Glutamatergic neuron (in vitro differentiated cells): ENCODE results near the gene ERLIN1. TPM values are rescaled to one million over a fixed set of nuclear protein-coding genes. Genes with fewer than 3 reads are reported as not detected.
"Not testable (repeated sequence)": the region's sequence is repeated elsewhere in the genome, so short reads cannot be mapped to it uniquely, and the experiment has no call there.

Experiments
- DNase-seq: peaks from one replicate; pipeline ENCODE4 v3.0.0; 2022
- H3K27ac Mint-ChIP-seq: one replicate; pipeline ENCODE4 v1.8.0; 2020; ENCODE audit warnings: mild to moderate bottlenecking, mixed read lengths, inconsistent platforms; ENCODE audit not compliant: unreplicated experiment
- H3K27me3 Mint-ChIP-seq: one replicate; pipeline ENCODE4 v1.8.0; 2020; ENCODE audit warnings: mild to moderate bottlenecking, moderate library complexity, mixed read lengths, inconsistent platforms; ENCODE audit not compliant: unreplicated experiment
- H3K36me3 Mint-ChIP-seq: one replicate; pipeline ENCODE4 v1.8.0; 2020; ENCODE audit warnings: mild to moderate bottlenecking, mixed read lengths, inconsistent platforms; ENCODE audit not compliant: unreplicated experiment
- H3K4me1 Mint-ChIP-seq: one replicate; pipeline ENCODE4 v1.8.0; 2020; ENCODE audit warnings: mild to moderate bottlenecking, low read depth, mixed read lengths, inconsistent platforms; ENCODE audit not compliant: unreplicated experiment
- H3K4me3 Mint-ChIP-seq: one replicate; pipeline ENCODE4 v1.8.0; 2020; ENCODE audit warnings: mild to moderate bottlenecking, mixed read lengths, inconsistent platforms; ENCODE audit not compliant: unreplicated experiment
- H3K9me3 Mint-ChIP-seq: one replicate; pipeline ENCODE4 v1.8.0; 2020; ENCODE audit warnings: mild to moderate bottlenecking, moderate library complexity, mixed read lengths, inconsistent platforms; ENCODE audit not compliant: unreplicated experiment
- total RNA-seq: library from RNA; stranded (reverse); fragmentation: NEBNext Ultra II Directional; extraction: Animal tissue kit (Norgen Biotek cat#: 25700); gene quantifications from one replicate; pipeline ENCODE4 v1.2.1, GENCODE V29; 2021; ENCODE audit not compliant: unreplicated experiment
- TF ChIP-seq, protein P1 (sequence below): fragments of 200-600 bp; sonication (generic); IDR thresholded peaks from one replicate; pipeline ENCODE4 v1.5.0; 2021; ENCODE audit not compliant: partially characterized antibody, unreplicated experiment

ERLIN1 gene
- total RNA-seq, 1 donor from 2014 or later = 7.6 TPM

DNA sequence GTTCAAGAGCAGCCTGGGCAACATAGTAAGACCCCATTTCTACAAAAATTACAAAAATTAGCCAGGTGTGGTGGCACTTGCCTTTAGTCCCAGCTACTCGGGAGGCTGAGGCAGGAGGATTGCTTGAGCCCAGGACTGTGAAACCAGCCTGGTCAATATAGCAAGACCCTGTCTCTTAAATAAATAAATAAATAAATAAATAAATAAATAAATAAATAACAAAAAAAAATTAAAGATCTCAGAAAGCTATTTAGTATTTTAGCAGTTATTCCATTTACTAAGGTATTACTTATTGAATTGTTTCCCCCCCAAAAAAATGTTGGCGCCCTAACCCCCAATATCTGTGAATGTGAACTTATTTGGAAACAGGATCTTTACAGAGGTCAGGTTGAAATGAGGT, 53.4 kb downstream of the ERLIN1 start:
- DNase-seq = no peak
- Mint-ChIP-seq H3K9me3 (no peaks in the 10 kb centered on the region), H3K4me3 (no peak overlapping the region), H3K27ac (no peak overlapping the region), H3K4me1 (no peaks in the 10 kb centered on the region), H3K36me3 (no peaks in the 10 kb centered on the region), H3K27me3 (no peaks in the 10 kb centered on the region)
- TF ChIP-seq, protein P1, sequence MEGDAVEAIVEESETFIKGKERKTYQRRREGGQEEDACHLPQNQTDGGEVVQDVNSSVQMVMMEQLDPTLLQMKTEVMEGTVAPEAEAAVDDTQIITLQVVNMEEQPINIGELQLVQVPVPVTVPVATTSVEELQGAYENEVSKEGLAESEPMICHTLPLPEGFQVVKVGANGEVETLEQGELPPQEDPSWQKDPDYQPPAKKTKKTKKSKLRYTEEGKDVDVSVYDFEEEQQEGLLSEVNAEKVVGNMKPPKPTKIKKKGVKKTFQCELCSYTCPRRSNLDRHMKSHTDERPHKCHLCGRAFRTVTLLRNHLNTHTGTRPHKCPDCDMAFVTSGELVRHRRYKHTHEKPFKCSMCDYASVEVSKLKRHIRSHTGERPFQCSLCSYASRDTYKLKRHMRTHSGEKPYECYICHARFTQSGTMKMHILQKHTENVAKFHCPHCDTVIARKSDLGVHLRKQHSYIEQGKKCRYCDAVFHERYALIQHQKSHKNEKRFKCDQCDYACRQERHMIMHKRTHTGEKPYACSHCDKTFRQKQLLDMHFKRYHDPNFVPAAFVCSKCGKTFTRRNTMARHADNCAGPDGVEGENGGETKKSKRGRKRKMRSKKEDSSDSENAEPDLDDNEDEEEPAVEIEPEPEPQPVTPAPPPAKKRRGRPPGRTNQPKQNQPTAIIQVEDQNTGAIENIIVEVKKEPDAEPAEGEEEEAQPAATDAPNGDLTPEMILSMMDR = no peak

DNA sequence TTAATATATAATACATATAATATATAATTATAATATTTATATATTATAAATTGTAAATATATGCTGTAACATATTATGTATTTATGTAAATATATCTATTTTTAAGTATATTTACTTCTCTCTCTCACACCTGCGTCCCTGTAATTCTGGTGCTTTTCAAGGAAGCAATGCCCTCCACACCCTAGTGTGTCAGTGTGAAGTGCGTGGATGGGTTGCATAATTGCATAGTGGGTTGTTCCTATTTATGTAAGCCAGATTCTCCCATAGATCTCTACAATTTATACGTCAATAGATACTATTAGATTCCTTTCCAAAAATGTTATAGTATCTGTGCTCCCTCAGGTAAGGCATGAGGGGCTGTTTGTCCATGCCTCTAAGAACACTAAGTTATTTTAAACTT, 54.3 kb downstream of the ERLIN1 start:
- Mint-ChIP-seq H3K27ac (no peak overlapping the region), H3K4me1 (no peaks in the 10 kb centered on the region), H3K27me3 (no peaks in the 10 kb centered on the region), H3K9me3 (no peaks in the 10 kb centered on the region), H3K36me3 (no peaks in the 10 kb centered on the region), H3K4me3 (no peak overlapping the region)
- DNase-seq = no peak
- TF ChIP-seq, protein P1 = no peak

- H3K36me3 Mint-ChIP-seq = no peaks in the 10 kb centered on the region
- no peaks in the 10 kb centered on the region for H3K9me3 Mint-ChIP-seq
- TF ChIP-seq, protein P1 = no peak
- no peak overlapping the region for H3K27ac Mint-ChIP-seq
- no peaks in the 10 kb centered on the region for H3K4me1 Mint-ChIP-seq
- no peak overlapping the region for H3K4me3 Mint-ChIP-seq
- no peaks in the 10 kb centered on the region for H3K27me3 Mint-ChIP-seq
- no peak for DNase-seq
These were observed 55.0 kb downstream of the ERLIN1 start for GRCh38 chr10:100130831-100131230.

- Mint-ChIP-seq H3K27ac (no peak overlapping the region), H3K4me3 (no peak overlapping the region), H3K27me3 (no peaks in the 10 kb centered on the region), H3K4me1 (no peaks in the 10 kb centered on the region), H3K36me3 (no peaks in the 10 kb centered on the region), H3K9me3 (no peaks in the 10 kb centered on the region)
- TF ChIP-seq, protein P1 = no peak
- no peak for DNase-seq
These were observed 56.4 kb downstream of the ERLIN1 start for GRCh38 chr10:100129424-100129823.

- TF ChIP-seq, protein P1 = no peak
- no peaks in the 10 kb centered on the region for H3K4me1 Mint-ChIP-seq
- no peak for DNase-seq
- H3K36me3 Mint-ChIP-seq = no peaks in the 10 kb centered on the region
- H3K27ac Mint-ChIP-seq = no peak overlapping the region
- no peaks in the 10 kb centered on the region for H3K9me3 Mint-ChIP-seq
- no peaks in the 10 kb centered on the region for H3K27me3 Mint-ChIP-seq
- H3K4me3 Mint-ChIP-seq = no peak overlapping the region
These were observed 56.9 kb downstream of the ERLIN1 start for GRCh38 chr10:100128951-100129350.

DNA sequence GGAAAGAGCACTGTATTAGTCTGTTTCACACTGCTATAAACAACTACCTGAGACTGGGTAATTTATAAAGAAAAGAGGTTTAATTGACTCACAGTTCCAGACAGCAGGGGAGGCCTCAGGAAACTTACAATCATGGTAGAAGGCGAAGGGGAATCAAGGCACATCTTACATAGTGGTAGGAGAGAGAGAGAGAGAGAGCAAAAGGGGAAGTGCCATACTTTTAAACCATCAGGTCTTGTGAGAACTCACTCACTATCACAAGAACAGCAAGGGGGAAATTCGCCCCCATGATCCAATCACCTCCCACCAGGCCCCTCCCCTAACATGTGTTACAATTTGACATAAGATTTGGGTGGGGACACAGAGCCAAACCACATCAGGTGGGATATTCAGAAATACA, 60.5 kb downstream of the ERLIN1 start:
- not testable (repeated sequence) for H3K4me1 Mint-ChIP-seq, H3K27me3 Mint-ChIP-seq, H3K4me3 Mint-ChIP-seq, H3K9me3 Mint-ChIP-seq, DNase-seq, H3K36me3 Mint-ChIP-seq, H3K27ac Mint-ChIP-seq
